ENCODE results near the gene ACVRL1.

Gene ACVRL1

DNA sequence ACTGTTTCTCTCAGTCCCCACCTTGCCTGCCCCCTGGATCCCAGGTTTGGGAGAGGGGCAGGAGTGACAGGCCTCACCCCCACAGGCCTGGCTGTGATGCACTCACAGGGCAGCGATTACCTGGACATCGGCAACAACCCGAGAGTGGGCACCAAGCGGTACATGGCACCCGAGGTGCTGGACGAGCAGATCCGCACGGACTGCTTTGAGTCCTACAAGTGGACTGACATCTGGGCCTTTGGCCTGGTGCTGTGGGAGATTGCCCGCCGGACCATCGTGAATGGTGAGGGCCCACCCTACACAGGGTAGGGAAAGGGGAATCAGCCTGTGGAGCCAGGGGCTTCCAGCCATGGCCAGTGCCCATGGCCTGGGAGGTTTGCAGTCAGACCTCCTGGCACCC, 8.6 kb downstream of the ACVRL1 start:
- DNase-seq (ENCODE audit: low read depth in 2 of 2, low spot score in 1 of 2): no peak

- no peak for DNase-seq (ENCODE audit: low read depth in 2 of 2, low spot score in 1 of 2)
Measured at GRCh38 chr12:51917041-51917590, 9.8 kb downstream of the ACVRL1 start.

GRCh38 chr12:51917746-51918453, 10.6 kb downstream of the ACVRL1 start:
- no peak for DNase-seq (ENCODE audit: low read depth in 2 of 2, low spot score in 1 of 2)

DNA sequence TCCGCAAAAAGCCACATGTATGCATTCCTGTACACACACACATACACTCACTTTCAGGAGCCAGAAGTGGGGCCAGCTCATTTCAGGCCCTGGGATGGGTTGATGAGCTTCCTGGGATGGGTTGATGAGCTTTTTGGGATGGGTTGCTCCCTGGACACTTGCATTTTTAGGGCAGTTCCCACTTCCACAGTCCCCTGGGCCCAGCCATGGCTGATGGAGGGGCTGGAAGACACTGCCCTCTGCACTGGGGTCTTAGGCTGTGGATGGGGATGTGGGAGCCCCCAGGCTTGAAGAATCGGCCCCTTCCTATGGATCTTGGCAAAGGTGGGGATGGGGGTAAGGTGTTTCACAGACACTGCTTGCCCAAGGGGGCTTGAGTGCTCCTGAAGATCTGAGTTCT, 12.7 kb downstream of the ACVRL1 start:
- no peak for DNase-seq (ENCODE audit: low read depth in 2 of 2, low spot score in 1 of 2)

GRCh38 chr12:51921017-51921725, 13.9 kb downstream of the ACVRL1 start:
- no peak for DNase-seq (ENCODE audit: low read depth in 2 of 2, low spot score in 1 of 2)

DNA sequence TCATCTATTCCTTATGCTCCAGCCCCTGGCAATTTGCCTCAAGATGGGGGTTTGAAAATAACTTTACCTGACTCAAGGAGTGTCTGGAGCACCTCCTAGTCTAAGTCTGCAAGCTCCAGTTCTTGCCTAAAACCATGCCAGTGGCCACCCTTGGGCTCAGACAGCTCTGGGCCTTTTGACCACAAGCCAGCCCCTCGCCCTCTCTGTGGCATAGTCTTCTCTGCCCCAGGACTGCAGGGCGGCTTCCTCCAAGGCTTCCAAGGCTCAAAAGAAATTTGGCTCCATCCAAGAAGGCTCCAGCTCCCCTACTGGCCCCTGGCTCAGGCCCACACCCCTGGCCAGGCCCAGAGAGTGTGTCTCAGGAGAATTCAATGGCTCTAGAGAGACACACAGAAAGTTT, 14.8 kb downstream of the ACVRL1 start:
- DNase-seq (ENCODE audit: low read depth in 2 of 2, low spot score in 1 of 2): no peak

DNA sequence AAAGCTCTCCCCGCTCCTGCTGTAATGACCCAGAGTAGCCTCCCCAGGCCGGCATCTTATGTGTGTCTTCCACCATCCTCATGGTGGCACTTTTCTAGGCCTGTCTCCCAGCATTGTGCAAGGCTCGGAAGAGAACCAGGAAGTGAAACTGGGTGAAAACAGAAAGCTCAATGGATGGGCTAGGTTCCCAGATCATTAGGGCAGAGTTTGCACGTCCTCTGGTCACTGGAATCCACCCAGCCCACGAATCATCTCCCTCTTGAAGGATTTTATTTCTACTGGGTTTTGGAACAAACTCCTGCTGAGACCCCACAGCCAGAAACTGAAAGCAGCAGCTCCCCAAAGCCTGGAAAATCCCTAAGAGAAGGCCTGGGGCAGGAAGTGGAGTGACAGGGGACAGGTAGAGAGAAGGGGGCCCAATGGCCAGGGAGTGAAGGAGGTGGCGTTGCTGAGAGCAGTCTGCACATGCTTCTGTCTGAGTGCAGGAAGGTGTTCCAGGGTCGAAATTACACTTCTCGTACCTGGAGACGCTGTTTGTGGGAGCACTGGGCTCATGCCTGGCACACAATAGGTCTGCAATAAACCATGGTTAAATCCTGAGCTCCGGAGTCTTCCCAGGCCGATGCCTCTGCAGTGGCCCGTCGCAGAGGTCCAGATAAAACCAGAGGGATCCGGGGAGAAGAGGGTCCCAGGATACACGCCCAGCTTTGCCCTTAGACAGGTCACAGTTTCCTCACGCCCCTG, 15.6 kb downstream of the ACVRL1 start:
- DNase-seq (ENCODE audit: low read depth in 2 of 2, low spot score in 1 of 2): no peak

- DNase-seq (ENCODE audit: low read depth in 2 of 2, low spot score in 1 of 2): peak in 1 of 2 donors; percentile 34
Measured at GRCh38 chr12:51923506-51924365, 16.4 kb downstream of the ACVRL1 start.

GRCh38 chr12:51924551-51925319, 17.4 kb downstream of the ACVRL1 start:
- DNase-seq (ENCODE audit: low read depth in 2 of 2, low spot score in 1 of 2): no peak

- no peak for DNase-seq (ENCODE audit: low read depth in 2 of 2, low spot score in 1 of 2)
Measured at GRCh38 chr12:51925346-51926063, 18.2 kb downstream of the ACVRL1 start.

DNA sequence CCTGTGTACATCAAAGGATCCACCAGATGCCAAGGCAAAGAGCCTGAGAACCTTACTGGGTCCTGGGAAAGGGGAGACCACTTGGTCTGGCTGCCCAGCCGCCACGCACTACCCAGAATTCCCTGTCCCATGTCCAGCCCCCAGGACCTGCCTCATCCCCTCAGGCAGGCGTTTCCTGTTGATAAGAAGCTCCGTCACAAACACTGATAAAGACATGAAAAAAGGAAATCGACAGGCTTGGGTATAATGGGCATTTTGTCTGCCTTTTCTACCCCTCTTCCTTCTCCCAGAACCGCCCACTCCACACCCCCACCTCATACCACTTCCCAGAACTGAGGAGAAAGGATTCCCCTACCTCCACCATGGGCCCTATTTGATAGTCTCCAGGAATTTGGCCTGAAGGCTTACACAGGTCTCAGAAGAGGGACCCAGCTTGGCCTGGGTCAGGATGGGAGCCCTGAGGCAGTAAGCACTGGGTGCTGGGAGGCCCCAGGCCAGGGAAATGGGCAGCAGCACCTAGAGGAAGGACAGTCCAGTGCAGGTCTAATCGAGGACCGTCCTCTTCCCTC, 18.8 kb downstream of the ACVRL1 start:
- no peak for DNase-seq (ENCODE audit: low read depth in 2 of 2, low spot score in 1 of 2)

GRCh38 chr12:51926718-51927117, 19.4 kb downstream of the ACVRL1 start:
- DNase-seq (ENCODE audit: low read depth in 2 of 2, low spot score in 1 of 2): peak in 1 of 2 donors; percentile 6

DNA sequence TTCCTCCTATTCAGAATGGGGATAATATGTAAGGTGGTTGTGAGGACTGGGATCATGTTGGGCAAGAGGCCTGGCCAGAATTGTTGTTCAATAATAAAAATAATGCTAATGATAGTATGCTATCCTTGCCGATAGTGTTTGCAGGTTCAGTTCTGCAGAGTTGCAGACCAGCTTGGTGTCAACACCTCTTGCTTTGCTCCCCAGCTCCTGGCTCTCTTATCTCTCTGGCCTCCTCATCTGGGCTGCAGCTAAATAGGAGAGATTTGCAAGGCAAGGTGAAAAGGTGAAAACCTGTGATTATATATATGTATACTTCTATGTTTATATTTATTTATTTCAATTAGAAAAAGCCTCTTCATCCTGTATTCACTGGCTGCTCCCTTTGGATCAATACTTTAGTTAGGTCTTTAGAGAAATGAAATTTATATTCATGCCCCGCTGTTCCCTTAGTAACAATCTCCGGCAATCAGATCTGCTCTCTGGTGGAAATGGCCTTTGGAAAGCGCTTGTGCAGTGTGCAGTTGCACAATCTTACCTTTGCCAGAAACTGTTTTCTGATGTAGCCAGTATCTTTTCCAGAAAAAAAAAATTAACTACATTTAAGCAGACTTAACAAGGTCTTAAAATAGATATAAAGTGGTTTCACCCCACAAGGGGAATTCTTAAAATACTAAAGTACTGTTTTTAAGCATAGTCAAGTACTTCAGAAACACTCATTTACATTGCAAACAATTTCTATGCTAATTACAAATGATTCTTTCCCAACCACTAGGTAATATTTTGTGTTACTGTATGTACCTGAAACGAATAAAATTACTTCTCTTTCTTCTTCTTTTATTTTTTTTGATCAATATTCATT, 25.1 kb downstream of the ACVRL1 start:
- no peak for DNase-seq (ENCODE audit: low read depth in 2 of 2, low spot score in 1 of 2)

DNA sequence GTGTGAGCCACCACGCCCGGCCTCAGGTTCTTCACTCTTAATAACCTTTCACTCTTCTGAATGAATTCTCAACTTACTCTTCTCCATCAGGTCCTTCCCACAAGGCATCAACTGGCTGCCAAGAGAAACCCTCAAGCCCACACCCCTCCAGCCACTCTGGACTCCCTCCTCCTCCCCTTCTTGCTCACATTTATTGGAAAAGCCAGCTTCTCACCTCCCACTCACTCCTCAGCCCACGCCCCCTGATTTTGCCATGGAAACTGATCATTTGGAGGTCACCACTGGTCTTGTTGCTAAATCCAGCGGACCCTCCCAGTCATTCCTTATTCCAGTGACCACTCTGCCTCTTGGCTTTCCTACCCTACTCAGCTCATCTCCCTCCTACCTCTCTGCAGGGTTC, 26.8 kb downstream of the ACVRL1 start:
- no peak for DNase-seq (ENCODE audit: low read depth in 2 of 2, low spot score in 1 of 2)

DNA sequence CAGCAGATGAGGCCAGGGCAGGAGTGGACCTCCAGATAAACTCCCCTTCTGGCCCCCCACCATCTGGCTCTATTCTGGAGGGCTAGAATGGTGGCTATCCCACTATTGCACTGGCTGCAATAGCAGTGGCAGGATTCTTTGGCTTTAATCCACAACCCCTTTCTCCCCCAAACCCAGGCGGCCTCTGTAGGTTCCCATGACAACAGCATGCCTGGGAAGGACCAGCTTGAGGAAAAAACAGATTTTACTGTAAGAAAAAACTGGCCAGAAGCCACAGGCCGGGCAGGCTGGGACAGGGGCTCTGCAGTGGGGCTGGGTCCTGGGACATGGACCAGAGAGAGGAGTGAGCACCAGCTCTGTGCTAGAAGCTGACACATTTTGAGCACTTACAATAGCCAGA, 30.6 kb downstream of the ACVRL1 start:
- no peak for DNase-seq (ENCODE audit: low read depth in 2 of 2, low spot score in 1 of 2)

- no peak for DNase-seq (ENCODE audit: low read depth in 2 of 2, low spot score in 1 of 2)
Measured at GRCh38 chr12:51938726-51939125, 31.4 kb downstream of the ACVRL1 start.

DNA sequence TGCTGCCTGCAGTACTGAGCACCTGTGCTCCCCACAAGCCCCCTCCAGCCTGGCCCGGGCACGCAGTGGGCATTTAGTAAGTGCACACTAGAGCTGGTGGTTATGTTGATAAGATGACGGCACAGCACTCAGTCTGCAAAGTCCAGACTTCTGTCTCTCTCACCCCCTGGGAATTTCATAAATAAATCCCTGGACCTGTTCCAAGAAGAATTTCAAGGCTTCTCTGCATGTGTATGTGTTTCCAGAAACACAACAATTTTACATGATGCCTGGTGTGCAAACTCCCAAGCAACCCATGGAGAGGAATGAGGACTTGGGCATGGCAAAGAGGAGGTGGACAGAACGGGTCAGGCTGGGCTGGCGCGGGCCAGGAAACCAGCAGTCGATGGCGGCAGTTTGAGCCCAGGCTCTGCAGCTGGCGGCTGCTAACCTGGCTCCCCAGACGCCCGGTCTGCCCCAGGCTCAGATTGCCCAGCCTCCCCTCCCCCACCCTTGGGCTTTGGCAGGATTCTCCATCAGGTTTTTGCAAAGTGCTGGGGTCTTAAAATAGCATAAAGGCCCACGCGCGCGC, 33.8 kb downstream of the ACVRL1 start:
- DNase-seq (ENCODE audit: low read depth in 2 of 2, low spot score in 1 of 2): no peak

GRCh38 chr12:51941604-51942003, 34.3 kb downstream of the ACVRL1 start:
- no peak for DNase-seq (ENCODE audit: low read depth in 2 of 2, low spot score in 1 of 2)

Measured in stimulated activated CD8-positive, alpha-beta memory T cell treated with anti-CD3 and anti-CD28 coated beads, Interleukin-4, amount 100 ng/mL, for 1 hour (primary cell).